HL-60/S4 (cell line): ENCODE results near the gene TRIAP1.
"Not testable (repeated sequence)": the region's sequence is repeated elsewhere in the genome, so short reads cannot be mapped to it uniquely, and the experiment has no call there.

ENCODE experiments used
- in situ Hi-C: fragments of 300-500 bp; cut with MboI; formaldehyde crosslinking; loops from 2 replicates; pipeline ENCODE4 v1.14.3; 2022; ENCODE audit warnings: low sequenced_read_pairs

TRIAP1 gene

GRCh38 chr12:120468821-120469449 is 22.8 kb upstream of the TRIAP1 start:
- in situ Hi-C loops, result no loop called here

- in situ Hi-C loops, result no loop called here
Observed at GRCh38 chr12:120468325-120468820, 22.2 kb upstream of the TRIAP1 start.

- in situ Hi-C loops, result no loop called here
Observed at GRCh38 chr12:120467439-120467838, 21.3 kb upstream of the TRIAP1 start.

GRCh38 chr12:120466560-120467315 is 20.6 kb upstream of the TRIAP1 start:
- in situ Hi-C loops, result no loop called here

GRCh38 chr12:120465756-120466155 is 19.6 kb upstream of the TRIAP1 start:
- in situ Hi-C loops, result no loop called here

- in situ Hi-C loops, result no loop called here
Observed at GRCh38 chr12:120463712-120464111, 17.5 kb upstream of the TRIAP1 start.

GRCh38 chr12:120462099-120462640 is 16.0 kb upstream of the TRIAP1 start:
- in situ Hi-C loops, result no loop called here

- in situ Hi-C loops, result no loop called here
Observed at GRCh38 chr12:120460157-120460556, 14.0 kb upstream of the TRIAP1 start.

GRCh38 chr12:120457133-120457532 is 10.9 kb upstream of the TRIAP1 start:
- in situ Hi-C loops, result no loop called here

- in situ Hi-C loops, result no loop called here
Observed at GRCh38 chr12:120455302-120455701, 9.1 kb upstream of the TRIAP1 start.

GRCh38 chr12:120453977-120454376 is 7.8 kb upstream of the TRIAP1 start:
- in situ Hi-C loops, result no loop called here

GRCh38 chr12:120453060-120453750 is 7.0 kb upstream of the TRIAP1 start:
- in situ Hi-C loops, result no loop called here

GRCh38 chr12:120452524-120452923 is 6.3 kb upstream of the TRIAP1 start:
- in situ Hi-C loops, result not testable (repeated sequence)

- in situ Hi-C loops, result no loop called here
Observed at GRCh38 chr12:120447992-120448391, 1.8 kb upstream of the TRIAP1 start.

GRCh38 chr12:120446844-120447178 is 627 bp upstream of the TRIAP1 start:
- in situ Hi-C loops, result not testable (repeated sequence)

GRCh38 chr12:120444676-120445075 is 1.5 kb downstream of the TRIAP1 start:
- in situ Hi-C loops, result no loop called here

GRCh38 chr12:120439646-120440247 is 6.4 kb downstream of the TRIAP1 start:
- in situ Hi-C loops, result no loop called here

GRCh38 chr12:120438495-120439198 is 7.5 kb downstream of the TRIAP1 start:
- in situ Hi-C loops, result no loop called here

GRCh38 chr12:120437735-120438494 is 8.3 kb downstream of the TRIAP1 start, which contains the start of gene COX6A1:
TSS of gene COX6A1 (plus strand) at chr12:120438113. CDS start at chr12:120438127, 14 bp downstream.
- in situ Hi-C loops, result no loop called here
